Measurements from ENCODE around the gene HEPACAM.
A peak's percentile ranks its signal among the peaks of the same experiment; 100 is the strongest.

HEPACAM gene

DNA sequence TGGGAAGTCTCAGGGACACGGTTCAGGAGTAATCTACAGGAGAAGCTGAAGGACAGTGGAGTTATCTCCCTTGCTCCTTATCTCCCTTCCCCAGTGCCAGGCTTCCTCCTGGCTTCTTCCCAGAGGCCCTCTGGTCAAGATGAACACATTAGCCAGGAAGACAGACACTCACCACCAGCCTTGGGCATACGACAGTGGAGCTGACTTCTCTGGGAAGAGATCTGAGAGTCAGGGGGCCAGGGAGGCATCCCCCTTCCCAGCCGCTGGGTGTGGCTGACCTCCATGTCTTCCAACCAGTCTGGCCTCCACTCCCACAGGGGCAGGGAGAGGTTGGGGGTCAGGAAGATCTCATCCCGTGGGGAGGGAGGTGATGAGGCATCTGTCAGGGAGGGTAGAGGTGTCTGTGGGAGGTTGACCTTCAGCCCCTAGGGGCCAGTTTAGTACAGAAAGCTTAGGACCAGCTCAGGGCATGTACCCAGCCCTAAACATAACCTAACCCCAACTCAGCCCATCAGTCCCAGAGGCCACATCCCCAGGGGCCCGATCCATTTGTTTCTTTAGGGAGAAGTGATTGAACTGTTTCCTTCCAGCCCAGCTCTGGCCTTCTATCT, 50.9 kb downstream of the HEPACAM start:
- no peak for DNase-seq (ENCODE audit: low spot score)

DNA sequence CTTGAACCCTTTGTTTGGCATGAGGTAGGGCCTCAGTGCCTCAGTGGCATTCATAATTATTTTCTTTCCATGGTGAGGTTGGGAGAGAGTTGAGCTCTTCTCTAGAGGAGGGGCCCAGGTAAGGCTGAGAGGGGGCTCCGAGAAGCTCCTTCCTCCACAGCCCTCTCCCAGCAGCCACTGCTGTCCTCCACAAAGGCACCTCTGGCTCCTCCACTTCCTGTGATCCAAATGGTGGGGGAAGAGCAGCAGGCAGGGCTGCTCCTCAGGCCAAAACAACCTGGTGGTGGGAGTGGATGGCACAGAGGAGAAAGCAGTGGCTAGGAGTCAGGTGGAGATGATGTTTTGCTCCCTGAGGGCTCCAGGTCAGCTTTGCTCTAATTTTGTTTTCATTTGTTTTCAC, 51.5 kb downstream of the HEPACAM start:
- no peak for DNase-seq (ENCODE audit: low spot score)

DNA sequence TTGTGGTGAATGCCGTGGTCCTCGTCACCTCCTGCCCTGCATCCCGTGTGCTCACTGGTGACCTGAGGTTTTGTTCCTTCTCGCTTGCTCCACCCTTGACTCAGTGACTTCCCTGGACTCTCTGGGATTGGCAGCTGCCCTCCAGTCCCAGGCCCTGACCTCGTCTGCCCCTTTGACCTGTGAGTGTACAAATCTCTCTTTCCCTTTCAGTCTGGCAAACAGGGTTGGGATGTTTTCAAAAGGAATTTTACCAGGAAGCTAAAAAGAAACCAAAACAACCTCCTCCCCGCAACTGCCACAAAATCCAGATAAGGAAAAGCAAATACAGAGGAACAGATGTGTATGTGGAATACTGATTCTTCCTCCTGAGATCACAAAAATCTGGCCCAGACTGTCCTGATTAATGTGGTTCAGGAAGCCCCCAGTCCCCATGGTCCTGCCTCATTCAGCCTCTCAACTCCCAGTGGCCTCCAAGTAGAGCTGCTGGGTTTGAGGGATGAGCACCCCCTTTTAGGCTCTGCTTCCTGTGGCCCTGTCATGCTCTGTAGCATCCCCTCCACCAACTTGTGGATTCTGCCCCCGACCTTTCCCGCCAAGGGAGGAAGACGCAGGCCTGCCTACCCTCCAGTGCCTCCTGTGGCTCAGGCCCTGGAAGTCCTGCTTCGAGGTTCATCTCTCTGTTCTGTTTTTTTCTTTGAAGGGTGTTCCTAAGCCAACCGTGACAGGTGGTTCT, 53.3 kb downstream of the HEPACAM start:
- no peak for DNase-seq (ENCODE audit: low spot score)

DNA sequence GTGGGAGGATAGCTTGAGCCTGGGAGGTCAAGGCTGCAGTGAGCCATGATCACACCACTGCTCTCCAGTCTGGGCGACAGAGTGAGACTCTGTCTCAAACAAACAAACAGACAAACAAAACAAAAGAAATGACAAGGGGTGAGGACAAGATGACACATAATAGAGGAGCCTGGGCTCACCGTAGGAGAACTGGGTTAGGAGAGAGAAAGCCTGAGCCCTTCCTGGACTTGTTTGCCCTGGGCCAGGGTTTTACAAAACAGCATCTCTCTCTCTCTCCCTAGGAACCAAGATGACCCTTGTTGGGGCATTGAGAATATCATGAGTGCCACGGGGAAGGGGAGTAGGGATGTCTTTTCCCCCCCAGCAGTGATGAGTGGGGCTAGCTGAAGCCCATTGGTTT, 54.9 kb downstream of the HEPACAM start:
- no peak for DNase-seq (ENCODE audit: low spot score)

DNA sequence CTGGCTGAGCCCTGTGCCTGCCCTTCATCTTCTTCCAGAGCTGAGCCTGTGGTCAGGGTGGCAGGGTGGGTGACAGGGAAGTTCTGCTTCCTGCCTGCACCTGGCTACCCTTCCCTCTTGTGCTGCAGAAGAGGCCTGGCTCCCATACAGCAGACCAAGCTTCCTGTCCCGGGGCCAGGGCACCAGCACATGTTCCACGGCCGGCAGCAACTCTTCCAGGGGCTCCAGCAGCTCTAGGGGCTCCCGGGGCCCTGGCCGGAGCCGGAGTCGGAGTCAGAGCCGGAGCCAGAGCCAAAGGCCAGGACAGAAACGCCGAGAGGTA, 55.6 kb downstream of the HEPACAM start:
- DNase-seq (ENCODE audit: low spot score): no peak

DNA sequence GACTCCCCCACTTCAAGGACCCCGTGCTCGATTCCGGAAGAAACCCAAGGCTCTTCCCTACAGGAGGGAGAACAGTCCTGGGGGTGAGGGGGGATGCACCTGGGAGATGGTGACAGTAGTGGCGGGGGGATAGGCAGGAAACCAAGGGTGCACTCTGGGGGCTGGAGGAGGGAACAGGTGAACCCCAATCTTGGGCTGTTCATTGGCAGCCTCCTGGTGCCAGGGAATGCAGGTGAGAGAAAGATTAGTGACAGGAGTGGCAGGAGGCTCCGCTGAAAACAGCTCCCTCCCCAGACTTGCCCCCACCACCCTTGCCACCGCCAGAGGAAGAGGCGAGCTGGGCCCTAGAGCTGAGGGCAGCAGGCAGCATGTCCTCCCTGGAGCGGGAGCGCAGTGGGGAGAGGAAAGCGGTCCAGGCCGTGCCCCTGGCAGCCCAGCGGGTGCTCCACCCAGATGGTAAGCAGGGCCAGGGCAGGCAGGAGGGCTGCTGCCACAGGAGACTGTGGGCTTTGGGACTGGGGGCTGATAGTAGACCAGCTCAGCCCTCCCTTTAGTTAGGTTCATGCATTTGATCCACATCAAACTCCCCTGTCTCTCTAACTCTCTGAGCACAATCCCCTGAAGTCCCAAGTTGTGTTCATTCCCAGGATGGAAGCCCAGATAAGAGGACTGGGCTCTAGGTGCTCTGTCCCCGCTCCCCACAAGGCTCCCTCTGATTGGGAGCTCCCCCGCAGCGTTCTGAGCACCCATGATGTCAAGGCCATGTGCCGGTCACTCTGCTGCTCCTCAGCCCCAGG, 56.2 kb downstream of the HEPACAM start:
- DNase-seq (ENCODE audit: low spot score): no peak

DNA sequence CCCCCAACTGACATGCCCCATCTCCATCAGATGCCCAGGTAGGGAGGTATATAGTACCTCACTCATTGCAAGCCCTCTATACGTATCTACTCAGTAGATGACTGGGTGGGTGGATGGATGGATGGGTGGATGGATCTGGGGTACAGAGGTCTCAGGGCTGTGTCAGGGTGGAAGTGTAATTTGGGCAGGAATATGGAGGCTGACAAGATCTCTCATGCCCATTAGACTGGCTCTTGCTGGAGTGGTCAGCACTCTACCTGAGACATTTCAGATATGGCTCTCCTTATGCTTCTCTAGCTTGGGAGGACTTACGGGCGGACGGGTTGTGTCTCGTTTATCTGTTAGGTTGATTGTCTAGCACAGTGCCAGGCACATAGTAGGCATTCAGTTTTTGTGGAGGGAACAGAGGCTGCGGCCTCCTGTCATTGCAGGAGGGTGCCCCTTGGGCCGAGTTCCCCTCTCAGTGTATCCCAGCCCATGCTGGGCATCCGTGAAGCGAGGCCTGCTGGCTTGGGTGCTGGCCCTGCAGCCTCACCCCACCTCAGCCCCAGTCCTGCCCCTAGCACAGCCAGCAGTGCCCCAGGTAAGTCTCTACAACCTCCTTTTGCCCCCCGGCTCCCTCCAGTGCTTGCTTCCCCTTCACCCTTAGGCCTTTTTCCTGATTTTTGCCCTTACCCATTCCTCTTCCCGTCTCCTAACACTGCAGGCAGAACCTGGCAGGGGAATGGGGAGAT, 56.9 kb downstream of the HEPACAM start:
- DNase-seq (ENCODE audit: low spot score): no peak

DNA sequence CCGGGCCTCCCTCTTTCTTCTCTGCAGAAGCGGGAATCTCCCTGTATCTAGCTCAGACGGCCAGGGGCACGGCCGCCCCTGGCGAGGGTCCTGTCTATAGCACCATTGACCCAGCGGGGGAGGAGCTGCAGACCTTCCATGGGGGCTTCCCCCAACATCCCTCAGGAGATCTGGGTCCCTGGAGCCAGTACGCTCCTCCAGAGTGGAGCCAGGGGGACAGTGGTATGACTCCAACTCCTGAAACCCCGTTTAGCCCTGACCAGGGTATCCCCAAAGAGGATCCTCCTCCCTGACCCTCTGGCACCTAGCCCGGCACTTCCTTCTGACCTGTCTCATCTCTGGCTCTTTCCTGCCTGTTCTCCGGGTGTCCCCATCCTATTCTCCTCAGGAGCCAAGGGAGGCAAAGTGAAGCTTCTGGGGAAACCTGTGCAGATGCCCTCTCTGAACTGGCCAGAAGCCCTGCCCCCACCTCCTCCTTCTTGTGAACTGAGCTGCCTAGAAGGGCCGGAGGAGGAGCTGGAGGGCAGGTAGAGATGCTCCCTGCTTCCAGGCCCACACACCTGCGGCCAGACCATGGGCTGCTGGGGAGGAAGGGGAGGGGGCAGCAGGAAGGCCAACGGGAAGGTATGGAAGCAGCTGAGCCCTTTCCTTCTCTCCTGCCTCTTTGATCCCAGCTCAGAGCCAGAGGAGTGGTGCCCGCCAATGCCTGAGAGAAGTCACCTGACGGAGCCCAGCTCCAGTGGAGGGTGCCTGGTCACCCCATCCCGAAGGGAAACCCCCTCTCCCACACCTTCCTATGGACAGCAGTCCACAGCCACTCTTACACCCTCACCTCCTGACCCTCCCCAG, 57.7 kb downstream of the HEPACAM start:
- DNase-seq (ENCODE audit: low spot score): no peak

DNA sequence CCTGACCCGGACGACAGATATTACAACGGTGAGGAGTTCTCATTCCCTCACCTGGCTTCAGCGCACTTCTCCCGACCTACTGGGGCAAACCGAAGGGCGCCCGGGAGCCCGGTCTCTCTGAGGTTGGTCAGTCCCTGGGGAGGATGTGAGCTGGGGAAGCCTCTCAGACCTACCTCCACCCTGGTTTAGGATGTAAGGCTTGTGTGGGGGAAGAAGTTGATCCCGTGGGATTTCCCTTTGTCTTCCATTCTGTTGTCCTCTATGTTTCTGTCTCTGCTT, 58.3 kb downstream of the HEPACAM start:
- DNase-seq (ENCODE audit: low spot score): no peak

DNA sequence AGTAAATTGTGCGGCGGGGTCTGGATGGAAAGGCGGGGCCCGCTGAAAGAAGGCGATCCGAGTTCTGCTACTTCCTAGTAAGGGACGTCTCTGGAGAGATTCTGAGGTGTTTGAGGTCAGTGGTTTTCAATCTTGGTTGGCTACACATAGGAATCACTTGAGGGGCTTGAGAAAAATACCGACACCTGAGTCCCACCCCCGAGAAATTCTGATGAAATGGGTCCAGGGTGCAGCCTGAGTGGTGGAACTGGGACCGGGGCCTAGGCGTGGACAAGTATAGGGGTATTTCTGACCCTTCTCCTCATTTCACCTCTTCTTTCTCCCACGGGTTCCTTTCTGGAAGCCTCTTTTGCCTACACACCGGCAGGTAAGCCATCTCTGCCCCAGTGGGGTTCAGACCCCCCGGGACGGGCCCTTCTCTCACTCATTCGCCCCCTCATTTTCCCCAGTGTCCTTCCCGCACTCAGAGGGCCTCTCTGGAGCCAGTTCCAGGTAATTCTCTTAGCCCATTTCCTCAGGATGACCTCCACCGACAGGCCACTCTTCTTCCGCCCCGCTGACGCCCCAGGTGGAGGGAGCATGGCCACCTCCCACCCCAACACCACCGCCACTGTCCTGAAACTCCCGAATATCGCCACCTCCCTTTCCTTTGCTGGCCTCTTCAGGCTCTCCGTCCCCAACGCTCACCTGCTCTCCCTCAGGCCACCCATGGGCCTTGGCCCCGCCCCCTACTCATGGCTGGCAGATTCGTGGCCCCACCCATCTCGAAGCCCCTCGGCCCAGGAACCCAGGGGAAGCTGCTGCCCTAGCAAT, 58.8 kb downstream of the HEPACAM start:
- no peak for DNase-seq (ENCODE audit: low spot score)

DNA sequence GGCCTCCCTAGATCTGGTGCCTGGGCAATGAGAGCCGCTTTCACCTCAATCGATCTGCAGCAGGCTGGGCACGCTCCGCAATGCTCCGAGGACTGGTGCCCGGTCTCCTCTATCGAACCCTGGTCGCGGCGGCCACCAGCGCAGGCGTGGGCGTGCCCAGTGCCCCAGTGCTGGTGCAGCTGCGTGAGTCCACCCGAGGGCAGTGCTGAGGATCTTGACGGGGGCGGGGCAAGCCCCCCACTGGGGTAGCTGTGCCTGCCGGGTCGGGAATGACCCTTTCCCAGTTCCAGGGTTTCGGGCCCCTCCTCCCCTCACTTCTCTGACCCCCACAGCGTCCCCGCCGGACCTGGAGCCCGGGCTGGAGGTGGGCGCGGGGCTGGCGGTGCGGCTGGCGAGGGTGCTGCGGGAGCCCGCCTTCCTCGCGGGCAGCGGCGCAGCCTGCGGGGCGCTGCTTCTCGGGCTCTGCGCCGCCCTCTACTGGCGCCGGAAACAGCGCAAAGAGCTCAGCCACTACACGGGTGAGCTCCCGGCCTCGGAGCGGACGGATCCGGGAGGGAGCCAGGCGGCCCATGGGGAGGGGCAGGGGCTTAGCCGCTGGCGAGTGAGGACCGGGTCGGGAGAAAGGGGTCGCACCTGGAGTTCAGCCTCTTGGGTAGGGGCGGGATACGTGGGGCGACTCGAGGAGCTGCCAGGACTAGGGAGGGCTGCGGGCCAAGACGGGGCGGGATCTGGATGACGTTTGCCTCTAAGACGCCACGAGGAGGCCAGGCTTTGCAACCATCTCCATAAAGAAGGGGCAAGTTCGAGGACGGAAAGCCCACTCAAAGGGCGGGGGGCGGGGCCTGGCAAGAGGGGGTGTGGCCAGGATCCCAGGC, 59.7 kb downstream of the HEPACAM start:
- DNase-seq (ENCODE audit: low spot score): peak; percentile 89

DNA sequence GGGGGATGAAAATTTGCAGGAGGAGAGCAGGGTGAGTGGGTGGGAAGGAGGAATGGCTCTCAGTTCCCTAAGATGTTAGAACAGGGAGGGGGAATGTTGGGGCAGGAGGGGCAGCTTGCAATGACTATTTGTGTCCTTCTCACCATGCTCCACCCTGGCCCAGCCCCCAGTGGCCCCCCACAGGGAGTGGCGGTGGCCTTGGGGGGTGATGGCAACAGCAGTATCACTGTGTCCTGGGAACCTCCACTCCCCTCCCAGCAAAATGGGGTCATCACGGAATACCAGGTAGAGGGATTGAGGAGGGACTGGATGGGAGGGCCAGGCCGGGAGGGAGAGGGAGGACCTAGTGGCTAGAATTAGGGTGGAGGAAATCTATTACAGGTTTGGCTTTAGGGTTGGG, 60.4 kb downstream of the HEPACAM start:
- no peak for DNase-seq (ENCODE audit: low spot score)

DNA sequence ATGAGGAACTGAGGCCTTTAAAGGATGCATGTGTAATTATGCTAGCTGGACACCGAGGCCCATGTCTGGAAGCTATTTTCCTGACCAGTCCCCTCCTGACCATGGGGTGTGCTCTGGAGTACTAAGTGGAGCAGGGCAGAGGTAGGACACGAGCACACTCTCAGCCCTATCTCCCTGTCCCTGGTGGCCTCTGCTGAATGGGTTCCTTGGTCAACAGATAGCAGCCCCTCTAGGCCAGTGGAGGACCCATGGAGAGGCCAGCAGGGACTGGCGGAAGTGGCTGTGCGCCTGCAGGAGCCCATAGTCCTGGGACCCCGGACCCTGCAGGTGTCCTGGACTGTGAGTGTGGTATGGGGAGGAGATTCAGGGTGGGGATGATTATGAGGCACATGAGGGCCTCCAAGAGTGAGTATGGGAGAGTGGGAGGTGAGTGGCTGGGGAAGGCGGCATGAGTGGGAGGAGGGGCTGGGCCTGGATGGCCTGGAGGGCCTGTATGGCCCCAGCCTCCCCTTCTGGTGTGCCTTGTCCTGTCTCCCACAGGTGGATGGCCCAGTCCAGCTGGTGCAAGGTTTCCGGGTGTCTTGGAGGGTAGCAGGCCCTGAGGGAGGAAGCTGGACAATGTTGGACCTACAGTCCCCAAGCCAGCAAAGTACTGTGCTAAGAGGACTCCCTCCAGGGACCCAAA, 61.1 kb downstream of the HEPACAM start:
- no peak for DNase-seq (ENCODE audit: low spot score)

DNA sequence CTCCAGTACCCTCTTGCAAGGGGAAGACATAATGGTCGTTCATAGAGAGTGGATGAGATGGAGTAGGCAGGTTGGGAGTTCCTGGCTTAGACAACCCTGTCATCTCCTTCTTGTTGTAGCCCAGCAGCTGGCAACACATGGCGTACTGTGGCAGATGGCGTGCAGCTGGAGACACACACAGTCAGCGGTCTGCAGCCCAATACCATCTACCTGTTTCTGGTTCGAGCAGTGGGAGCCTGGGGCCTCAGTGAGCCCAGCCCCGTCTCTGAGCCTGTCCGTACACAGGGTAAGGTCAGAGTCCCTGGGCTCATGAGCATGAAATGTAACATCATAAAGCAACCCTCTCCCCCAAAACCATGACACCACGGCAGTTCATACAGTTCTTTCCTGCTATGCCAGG, 61.9 kb downstream of the HEPACAM start:
- DNase-seq (ENCODE audit: low spot score): no peak

DNA sequence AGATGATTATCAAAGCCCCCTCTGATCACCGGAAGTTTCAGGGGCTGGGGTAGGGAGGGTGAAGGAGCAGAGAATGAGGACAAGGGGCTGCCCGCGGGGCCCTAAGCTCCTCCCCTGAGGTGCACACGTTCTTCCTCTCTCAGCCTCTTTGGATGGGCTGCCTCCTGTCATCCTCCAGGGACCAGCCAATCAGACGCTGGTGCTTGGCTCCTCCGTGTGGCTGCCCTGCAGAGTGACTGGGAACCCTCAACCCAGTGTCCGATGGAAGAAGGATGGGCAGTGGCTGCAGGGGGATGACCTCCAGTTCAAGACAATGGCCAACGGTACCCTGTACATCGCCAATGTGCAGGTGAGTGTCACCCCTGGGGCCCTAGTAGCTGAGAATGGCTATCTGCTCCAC, 63.1 kb downstream of the HEPACAM start:
- no peak for DNase-seq (ENCODE audit: low spot score)

DNA sequence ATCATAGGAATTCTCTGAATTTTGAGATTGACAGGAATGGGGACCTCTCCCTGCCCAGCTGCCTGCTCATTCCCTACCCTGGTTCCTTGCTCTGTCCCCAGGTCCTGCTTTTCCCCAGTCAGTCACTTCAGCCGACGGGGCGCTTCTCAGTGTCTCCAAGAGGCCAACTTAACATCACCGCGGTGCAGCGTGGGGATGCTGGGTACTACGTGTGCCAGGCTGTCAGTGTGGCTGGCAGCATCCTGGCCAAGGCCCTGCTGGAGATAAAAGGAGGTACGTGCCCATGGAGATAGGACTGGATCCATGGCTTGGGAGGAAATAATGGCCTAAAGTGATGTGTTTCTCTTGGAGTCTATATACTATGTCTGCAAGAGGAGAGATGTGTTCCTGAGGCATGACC, 63.6 kb downstream of the HEPACAM start:
- no peak for DNase-seq (ENCODE audit: low spot score)

DNA sequence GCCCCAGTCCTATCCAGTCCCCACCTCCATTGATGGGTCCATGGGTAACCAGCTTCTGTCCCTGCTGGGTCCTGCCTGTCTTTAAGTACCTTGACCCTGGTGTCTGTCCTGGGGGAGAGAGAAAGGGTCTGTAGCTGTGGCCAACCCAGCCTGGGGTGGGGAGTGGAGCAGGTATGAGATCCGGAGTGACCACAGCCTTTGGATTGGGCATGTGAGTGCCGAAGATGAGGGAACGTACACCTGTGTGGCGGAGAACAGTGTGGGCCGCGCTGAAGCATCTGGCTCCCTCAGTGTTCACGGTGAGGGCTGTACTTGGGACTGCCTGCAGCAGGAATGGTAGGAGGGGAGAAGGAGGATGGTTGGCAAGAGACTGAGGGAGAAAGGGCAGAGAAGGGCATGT, 65.4 kb downstream of the HEPACAM start:
- no peak for DNase-seq (ENCODE audit: low spot score)

DNA sequence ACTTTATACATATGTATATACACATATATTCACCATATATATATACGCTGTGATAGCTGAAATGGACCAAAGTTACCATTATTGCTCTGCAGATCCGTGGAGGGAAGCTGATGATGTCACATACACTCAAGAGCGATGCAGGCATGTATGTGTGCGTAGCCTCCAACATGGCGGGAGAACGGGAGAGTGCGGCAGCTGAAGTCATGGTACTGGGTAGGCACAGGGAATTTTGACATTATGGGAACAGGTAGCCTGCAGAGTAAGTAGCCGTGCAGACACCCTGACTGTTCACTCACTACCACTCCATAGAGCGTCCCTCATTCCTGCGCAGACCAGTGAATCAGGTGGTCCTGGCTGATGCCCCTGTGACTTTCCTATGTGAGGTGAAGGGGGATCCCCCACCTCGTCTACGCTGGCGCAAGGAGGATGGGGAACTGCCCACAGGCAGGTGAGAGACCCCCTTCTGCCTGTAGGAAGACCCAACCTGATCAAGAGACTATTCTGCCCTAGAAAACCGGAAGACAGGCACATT, 65.9 kb downstream of the HEPACAM start:
- DNase-seq (ENCODE audit: low spot score): no peak

DNA sequence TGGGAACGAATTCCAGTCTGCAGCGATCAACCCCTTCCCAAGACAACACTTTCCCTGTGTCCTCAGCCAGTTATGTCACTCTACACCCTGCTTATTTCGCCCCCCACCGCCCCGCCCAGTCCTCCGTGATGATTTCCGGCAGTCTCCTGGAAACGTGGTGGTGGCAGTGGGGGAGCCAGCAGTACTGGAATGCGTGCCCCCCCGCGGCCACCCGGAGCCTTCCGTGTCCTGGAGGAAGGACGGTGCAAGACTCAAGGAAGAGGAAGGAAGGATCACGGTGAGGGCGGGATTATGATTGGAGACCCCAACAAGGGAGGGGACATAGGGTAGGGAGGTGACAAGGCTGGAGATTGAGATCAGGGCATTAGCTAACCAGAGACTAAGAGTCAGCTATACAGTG, 66.5 kb downstream of the HEPACAM start:
- no peak for DNase-seq (ENCODE audit: low spot score)
